PC-3 (cell line): Measurements from ENCODE around the gene CRTC1.

Experiments
- CTCF ChIP-seq: fragments of 300-600 bp; sonication (generic); conservative IDR thresholded peaks from 2 replicates; pipeline ENCODE4 v1.5.1; 2017; ENCODE audit warnings: antibody characterized with exemption, low read depth, mild to moderate bottlenecking, low read length
- EZH2 ChIP-seq: fragments of 300-600 bp; sonication (generic); IDR thresholded peaks from one replicate; pipeline ENCODE4 v1.6.1; 2017; ENCODE audit warnings: antibody characterized with exemption, mild to moderate bottlenecking, low read length; ENCODE audit not compliant: unreplicated experiment
- EZH2phosphoT487 ChIP-seq: fragments of 300-600 bp; sonication (generic); IDR thresholded peaks from 2 replicates; pipeline ENCODE4 v1.6.1; 2018; ENCODE audit warnings: mild to moderate bottlenecking, antibody characterized with exemption, low read length, borderline replicate concordance

- TF ChIP-seq CTCF: no peak
- no peak for TF ChIP-seq EZH2
- TF ChIP-seq EZH2phosphoT487: no peak
These were observed 22.4 kb upstream of the CRTC1 start for GRCh38 chr19:18660939-18661670.
